Stimulated activated CD4-positive, alpha-beta T cell treated with anti-CD3 and anti-CD28 coated beads, Interleukin-2, amount 100 ng/mL, for 48 hours (primary cell): ENCODE measurements around the gene PNMA8C.
"Not testable (repeated sequence)": the region's sequence is repeated elsewhere in the genome, so short reads cannot be mapped to it uniquely, and the experiment has no call there.

ENCODE experiments used
- DNase-seq, 2 donors: peaks; one replicate each; pipeline ENCODE4 v3.0.0-alpha.2; 2020

Gene PNMA8C

DNA sequence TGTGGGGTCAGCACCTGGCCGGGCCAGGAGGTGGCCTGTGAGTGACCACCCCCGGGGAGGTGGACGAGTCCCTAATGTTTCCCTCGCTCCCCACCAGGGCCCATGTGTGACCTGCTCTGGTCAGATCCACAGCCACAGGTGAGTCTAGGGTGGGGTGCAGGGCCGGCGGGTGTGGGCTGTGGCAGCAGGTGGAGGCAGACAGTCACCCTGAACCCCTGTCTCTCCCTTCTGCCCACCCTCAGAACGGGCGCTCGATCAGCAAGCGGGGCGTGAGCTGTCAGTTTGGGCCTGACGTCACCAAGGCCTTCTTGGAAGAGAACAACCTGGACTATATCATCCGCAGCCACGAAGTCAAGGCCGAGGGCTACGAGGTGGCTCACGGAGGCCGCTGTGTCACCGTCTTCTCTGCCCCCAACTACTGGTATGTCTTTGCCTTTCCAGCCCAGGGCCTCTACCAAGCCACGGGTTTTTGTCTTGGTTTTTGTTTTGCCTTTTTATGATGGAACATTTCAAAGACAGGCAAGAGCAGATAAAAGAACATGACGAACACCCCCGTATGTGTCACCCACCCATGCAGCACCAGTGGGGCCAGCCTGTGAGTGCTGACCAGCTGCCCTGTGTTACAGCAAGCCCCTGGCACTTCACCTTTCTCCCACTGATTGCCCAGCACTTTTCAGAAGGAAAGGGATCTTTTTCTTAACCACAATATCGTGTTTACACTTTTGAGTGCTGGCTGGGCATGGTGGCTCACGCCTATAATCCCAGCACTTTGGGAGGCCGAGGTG, 40.2 kb downstream of the PNMA8C start:
- DNase-seq, result no peak

DNA sequence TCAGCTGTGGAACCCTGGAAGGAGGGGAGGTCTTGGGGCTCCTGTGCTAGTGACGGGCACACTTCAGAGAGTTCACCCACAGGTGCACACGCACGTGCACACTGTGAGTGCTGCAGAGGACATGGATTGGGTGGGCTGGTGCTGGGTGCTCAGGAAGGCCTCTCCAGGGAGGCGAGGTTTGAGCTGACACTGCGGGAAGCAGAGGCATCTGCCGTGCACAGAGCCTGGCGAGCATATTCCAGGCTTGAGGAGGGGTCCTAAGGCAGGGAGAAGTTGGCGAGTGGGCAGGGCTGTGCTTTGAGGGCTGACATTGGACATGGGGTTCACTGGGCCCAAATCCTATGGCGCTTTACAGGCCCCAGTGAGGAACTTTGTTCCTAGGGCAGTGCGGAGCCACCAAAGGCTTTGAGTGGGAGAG, 41.0 kb downstream of the PNMA8C start:
- DNase-seq, result no peak

DNA sequence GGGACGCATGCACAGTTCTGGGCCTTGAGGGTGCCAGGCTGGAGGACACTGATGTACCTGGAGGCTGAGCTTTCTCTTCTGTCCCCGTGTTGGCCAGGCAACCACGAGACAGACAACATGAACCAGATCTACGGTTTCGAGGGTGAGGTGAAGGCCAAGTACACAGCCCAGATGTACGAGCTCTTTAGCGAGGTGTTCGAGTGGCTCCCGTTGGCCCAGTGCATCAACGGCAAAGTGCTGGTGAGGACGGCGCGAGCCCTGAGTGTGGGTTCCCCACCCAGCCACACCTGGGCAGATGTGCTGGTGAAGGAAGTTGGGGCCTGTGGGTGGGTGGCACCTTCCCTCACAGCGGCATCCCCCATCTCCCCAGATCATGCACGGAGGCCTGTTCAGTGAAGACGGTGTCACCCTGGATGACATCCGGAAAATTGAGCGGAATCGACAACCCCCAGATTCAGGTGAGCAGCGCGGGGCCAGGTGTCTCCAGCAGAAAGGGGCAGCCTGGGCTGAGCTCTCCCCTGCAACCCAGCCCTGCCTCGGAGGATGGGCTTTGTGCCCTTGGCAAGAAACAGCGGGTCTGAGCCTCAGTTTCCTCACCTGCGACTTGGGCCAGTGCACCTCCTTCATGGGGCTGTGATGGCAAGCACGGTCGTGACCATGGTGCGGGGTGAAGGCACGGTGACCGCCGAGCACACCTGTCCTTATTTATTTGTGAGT, 41.6 kb downstream of the PNMA8C start:
- DNase-seq, result no peak

DNA sequence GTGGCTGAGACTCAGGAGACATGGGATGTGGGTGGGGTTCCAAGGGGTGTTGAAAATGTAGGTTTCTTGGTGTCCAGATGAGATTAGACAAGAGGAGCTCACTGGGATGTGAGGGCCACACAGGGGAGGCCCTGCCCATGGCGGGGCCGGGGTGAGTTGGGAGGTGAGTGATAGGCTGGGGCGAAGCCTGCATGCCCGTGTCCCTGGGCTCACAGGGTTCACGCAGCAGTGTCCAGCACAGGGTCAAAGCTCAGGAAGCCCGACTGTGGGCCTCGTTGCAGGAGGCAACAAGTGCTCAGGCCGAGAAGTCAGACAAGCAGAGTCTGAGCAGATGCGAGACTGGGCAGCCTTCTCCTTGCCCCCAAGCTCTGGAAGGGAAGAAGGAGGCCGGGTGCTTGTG, 42.6 kb downstream of the PNMA8C start:
- no peak for DNase-seq

DNA sequence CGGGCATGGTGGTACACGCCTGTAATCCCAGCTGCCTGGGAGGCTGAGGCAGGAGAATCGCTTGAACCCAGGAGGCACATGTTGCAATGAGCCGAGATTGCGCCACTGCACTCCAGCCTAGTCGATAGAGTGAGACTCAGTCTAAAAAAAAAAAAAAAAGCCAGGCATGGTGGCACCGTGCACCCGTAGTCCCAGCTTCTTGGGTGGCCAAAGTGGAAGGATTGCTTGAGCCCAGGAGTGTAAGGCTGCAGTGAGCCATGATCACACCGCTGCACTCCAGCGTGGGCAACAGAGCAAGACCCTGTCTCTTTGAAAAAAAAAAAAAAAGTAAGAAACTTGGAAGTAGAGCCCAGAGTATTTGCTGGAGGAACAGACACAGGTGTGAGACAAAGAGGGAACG, 43.1 kb downstream of the PNMA8C start:
- no peak for DNase-seq

DNA sequence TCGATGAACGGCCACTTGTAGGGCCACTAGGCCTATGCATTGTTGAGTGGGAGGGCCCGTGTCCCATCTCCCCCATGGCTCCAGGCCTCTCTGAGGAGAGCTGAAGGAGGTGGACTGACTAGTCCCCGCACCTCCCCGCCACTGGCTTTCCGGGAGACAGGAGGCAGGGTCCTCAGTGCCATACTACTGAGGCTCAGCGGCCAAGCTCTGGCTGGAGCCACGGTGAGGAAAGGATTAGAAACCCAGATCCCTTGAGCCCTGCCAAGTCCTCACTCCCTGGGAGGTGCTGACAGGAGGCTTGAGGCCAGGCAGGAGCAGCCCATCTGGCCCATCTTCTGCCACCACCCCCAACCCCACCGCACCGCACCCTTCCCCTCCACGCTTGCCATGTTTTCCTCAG, 44.3 kb downstream of the PNMA8C start:
- no peak for DNase-seq

DNA sequence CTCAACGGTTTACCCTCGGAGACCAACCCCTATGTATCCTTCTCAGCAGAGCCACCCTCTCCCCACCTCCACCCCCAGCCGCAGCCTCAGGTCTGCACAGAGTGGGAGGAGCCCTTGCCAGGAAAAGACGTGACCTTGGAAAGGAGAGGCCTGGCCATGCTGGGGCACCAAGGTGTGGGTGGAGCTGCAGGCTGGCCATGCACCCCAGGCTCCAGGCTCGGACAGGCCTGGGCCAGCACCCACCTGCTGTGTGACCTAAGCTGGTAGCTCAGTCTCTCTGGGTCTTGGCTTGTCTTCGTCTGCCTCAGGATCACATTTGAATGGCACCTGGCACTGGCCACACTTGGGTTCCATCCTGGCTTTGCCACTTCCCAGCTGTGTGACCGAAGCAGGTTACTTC, 44.9 kb downstream of the PNMA8C start:
- DNase-seq, result no peak

DNA sequence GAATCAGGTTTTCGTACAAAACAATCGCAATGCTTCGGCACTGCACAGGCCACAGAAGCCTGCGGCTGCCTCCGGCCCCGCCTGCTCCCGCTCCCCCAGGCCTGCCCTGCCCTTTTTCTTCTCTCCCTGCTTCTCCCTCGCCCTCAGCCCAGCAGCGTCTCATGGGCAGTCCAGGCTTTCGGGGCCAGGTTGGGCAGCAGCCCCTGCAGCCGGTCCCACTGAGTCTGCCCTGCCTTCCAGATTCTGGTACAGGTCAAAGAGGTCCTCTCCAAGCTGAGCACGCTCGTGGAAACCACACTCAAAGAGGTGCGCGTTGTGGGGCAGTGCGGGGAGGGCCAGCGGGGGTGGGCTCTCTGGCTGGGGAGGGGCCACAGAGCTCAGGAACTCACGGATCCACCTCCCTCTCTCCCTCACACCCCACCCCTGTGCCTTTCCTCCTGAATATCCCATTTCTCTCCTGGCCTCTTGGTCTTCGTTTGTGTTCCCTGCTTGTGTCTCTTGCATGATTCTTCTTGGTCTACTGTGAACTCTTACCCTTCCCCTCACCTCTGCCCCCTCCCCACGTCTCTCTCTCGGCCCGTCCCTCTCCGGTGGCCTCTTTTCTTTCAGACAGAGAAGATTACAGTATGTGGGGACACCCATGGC, 45.4 kb downstream of the PNMA8C start:
- no peak for DNase-seq

DNA sequence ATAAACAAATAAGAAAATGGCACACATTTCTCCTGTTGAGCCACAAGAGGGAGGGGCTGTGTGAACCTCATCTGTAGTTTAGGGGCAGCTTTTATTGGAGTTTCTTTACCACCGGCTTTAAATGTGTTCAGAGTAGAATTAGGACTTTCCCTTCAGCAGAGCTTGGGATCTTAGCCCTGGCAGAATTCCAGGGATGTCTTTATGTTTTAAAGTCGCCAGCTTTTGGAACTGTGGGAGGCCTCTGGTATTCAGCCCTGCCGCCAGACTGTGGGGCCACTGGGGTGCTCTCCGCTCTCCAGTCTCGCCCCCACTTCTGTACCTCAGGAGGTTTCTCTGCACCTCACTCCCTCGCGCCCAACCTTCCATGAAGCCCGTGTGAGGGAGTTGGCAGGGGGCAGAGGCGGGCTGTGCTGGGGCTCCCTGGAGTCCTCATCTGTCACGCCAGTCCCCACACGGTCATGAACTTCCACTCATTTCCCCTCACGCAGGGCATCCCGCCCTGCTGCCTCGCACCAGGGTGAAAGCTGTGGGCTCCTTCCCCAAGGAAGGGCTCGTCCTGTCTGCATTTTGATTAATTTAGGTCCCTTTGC, 46.9 kb downstream of the PNMA8C start:
- DNase-seq, result no peak

DNA sequence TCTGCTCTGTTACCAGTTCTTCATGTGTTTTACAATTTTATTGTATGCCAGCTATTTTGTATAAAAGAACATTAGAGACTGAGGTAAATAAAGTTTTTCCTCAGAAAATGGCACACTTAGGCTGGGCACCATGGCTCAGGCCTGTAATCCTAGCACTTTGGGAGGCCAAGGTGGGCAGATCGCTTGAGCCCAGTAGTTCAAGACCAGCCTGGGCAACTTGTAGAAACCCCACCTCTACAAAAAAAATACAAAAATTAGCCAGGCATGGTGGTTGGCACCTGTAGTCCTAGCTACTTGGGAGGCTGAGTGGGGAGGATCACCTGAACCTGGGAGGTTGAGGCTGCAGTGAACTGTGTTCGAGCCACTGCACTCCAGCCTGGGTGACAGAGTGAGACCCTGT, 47.4 kb downstream of the PNMA8C start:
- DNase-seq, result no peak

DNA sequence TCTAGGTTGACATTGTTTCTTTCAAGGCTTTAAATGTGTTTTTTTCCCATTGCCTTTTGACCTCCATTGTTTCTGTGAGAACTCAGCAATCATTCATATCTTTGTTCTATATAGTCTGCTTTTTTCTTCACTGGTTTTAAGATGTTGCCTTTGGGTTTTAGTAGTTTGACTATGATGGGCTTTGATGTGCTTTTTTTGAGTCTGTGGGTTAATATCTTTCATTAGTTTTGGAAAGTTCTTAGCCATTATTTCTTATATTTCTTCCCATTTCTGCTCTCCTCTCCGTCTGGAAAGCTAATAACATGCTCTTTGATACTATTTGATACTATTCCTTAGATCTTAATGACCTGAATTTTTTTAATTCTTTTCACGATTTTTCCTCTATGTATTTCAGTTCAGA, 48.0 kb downstream of the PNMA8C start:
- no peak for DNase-seq

DNA sequence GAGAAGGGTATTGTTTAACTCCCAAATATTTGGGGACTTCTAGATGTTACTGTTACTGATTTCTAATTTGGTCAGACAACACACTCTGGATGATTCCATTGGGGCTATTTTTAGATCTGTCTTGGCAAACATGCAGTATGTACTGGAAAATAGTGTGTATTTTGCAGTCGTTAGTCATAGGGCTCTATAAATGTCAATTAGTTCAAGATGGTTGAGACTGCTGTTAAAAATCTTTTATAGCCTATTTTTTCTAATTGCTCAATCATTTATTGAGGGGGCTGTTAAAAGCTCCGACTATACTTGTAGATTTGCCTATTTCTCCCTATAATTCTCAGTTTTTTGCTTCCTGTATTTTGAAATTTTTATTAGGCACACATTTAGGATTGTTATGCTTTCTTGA, 50.5 kb downstream of the PNMA8C start:
- no peak for DNase-seq

DNA sequence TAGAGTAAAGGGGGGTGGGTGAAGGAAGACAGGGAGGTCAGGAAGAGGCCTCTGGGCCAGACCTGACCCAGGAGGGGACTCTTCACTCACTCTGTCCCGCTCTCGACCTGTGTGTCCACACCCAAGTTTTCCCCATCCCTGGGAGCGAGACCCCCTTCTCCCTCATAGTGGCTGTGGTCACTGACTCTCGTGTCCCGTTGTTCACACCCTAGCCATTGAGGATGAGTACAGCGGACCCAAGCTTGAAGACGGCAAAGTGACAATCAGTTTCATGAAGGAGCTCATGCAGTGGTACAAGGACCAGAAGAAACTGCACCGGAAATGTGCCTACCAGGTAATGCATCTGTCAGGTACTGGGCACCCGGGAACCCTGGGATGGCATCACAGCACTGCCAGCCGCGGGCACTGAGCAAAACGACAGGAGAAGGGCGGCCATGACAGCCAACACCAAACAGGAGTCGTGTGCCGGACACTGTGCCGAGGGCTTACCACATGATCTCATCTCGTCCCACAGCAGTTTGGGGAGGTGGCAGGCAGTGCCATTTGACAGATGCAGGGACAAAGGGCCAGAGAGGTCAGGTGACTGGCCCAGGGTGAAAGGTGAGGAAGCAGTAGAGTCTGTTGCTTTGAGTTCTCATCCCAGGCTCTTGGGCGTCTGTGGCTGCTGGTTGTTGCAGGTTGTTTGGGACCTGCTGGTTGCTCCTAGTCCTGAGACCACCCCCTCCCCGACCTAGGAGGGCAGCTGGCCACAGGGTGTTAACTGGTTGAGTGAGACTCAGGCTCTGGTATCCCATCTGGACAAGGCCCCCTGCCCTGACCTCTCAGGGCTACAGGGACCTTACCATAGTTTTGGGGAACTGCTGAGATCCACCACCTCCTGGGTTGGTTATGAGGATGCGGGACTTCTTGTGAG, 52.2 kb downstream of the PNMA8C start:
- no peak for DNase-seq

DNA sequence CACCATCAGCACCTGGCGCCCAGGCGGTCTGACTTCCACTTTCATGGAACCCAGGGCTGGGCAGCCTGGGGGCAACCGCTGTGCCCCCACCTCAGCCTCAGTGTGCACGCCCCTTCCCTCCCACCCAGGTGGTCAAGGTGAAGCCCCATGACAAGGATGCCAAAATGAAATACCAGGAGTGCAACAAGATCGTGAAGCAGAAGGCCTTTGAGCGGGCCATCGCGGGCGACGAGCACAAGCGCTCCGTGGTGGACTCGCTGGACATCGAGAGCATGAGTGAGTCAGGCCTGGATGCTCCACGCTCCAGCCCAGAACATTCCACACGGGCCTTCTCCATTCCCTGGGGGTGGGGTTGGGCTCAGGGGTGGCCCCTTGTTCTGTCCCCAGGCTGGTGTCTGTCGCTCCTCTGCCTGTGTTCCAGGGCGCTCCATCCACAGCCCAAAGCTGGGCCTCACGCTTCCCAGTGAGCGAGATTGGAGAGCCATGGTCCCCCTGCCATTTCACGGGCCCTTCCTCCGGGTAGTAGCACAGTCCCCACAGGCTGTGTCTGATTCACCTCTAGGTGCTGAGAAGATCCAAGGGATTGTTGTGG, 53.2 kb downstream of the PNMA8C start:
- DNase-seq, result not testable (repeated sequence)
